Heart left ventricle (tissue), 16 donors: Measurements from ENCODE around the gene KRTAP4-7. TPM values are rescaled to one million over a fixed set of nuclear protein-coding genes. Genes with fewer than 3 reads are reported as not detected.
"Not testable (repeated sequence)": the region's sequence is repeated elsewhere in the genome, so short reads cannot be mapped to it uniquely, and the experiment has no call there.

ENCODE experiments used
- ATAC-seq, 4 donors: fragments of 200-7000 bp; cut with Tn5 transposase; one replicate each; pipeline ENCODE4 v1.9.1; 2020 to 2022; ENCODE audit warnings: moderate library complexity in 4 of 4, mild to moderate bottlenecking in 3 of 4, moderate number of reproducible peaks in 1 of 4
- DNase-seq, 5 donors: peaks; one replicate each; pipeline ENCODE4 v3.0.0-alpha.2; 2020
- H3K27ac ChIP-seq, 12 donors: fragments of 200-600 bp; sonication (generic) in 4 of 12; one replicate each; pipeline versions ENCODE4 v1.5.0 to v1.8.0; 2016 to 2022; ENCODE audit warnings: mild to moderate bottlenecking in 2 of 12
- H3K27me3 ChIP-seq, 9 donors: fragments of 200-600 bp; sonication (generic) in 2 of 9; one replicate each; pipeline versions ENCODE4 v1.5.1 to v1.8.0; 2016 to 2022; ENCODE audit warnings: mild to moderate bottlenecking in 3 of 9
- H3K36me3 ChIP-seq, 9 donors: fragments of 200-600 bp; sonication (generic) in 2 of 9; one replicate each; pipeline versions ENCODE4 v1.5.0 to v1.8.0; 2018 to 2022; ENCODE audit warnings: mild to moderate bottlenecking in 2 of 9
- H3K4me1 ChIP-seq, 12 donors: fragments of 200-600 bp; sonication (generic) in 4 of 12; one replicate each; pipeline versions ENCODE4 v1.5.0 to v1.8.0; 2016 to 2022; ENCODE audit warnings: mild to moderate bottlenecking in 3 of 12
- H3K4me3 ChIP-seq, 12 donors: fragments of 200-600 bp; sonication (generic) in 4 of 12; one replicate each; pipeline versions ENCODE4 v1.5.0 to v1.8.0; 2017 to 2022; ENCODE audit warnings: mild to moderate bottlenecking in 9 of 12, moderate library complexity in 4 of 12
- H3K9me3 ChIP-seq, 12 donors: fragments of 200-600 bp; sonication (generic) in 4 of 12; one replicate each; pipeline versions ENCODE4 v1.5.0 to v1.8.0; 2016 to 2022; ENCODE audit warnings: mild to moderate bottlenecking in 1 of 12
- CTCF ChIP-seq, 12 donors: fragments of 200-600 bp; sonication (generic) in 4 of 12; IDR thresholded peaks; one replicate each; pipeline versions ENCODE4 v1.5.0 to v1.8.0; 2018 to 2022; ENCODE audit warnings: antibody characterized with exemption in 12 of 12, mild to moderate bottlenecking in 5 of 12
- POLR2A ChIP-seq, 2 donors: fragments of 450-650 bp; IDR thresholded peaks; one replicate each; pipeline ENCODE4 v1.6.1; 2017; ENCODE audit warnings: antibody characterized with exemption in 2 of 2, mild to moderate bottlenecking in 2 of 2, moderate library complexity in 2 of 2
- WGBS, 4 donors: extraction: QIAGEN DNeasy Blood & Tissue Kit in 2 of 4; methylation state at CpG; one replicate each; pipeline versions ENCODE4 v1.1.5 to v1.1.7; 2013 to 2018; 5-methylcytosine and 5-hydroxymethylcytosine counted together
- intact Hi-C, 10 donors: fragments of 100-400 bp; cut with DNase I; formaldehyde crosslinking; loops; one replicate each; pipeline versions ENCODE4 v1.11.1 to v1.14.2; 2022
- polyA plus RNA-seq, 2 donors: library from polyadenylated mRNA; stranded (reverse); fragments of 200-250 nt; gene quantifications; one replicate each; pipeline ENCODE4 v1.2.3, GENCODE V29; 2013
- total RNA-seq, 9 donors: library from RNA; depleted of rRNA in 2 of 9; stranded (reverse); fragments of >200 nt in 2 of 9; fragmentation: NEBNext Ultra II Directional in 3 of 9; extraction: Animal tissue kit (Norgen Biotek cat#: 25700) in 3 of 9; gene quantifications; one replicate each; pipeline versions ENCODE4 v1.1.0 to v1.2.4, GENCODE V29; 2016 to 2023
- donor health status: ischemic (EF 13 %, LVEDD 7.1; RV severe dilation, severe dysfunction).
- donor health status: healthy with polysubstance abuse.
- donor health status: DM: no; HTN: yes; CAD: no.
- donor health status: DM: no; HTN: no; CAD: no.
- donor health status: ischemic (EF 25% LVEDD 6.9; RV normal size, moderate dysfunction).
- donor health status: ischemic (EF 25% LVEDD 5.7; RV mildly dilated, moderate dysfunction).
- donor health status: healthy.
- donor health status: DM: yes; HTN: yes; CAD: no.
- donor health status: ischemic (EF 35%, LVEDD 5.7; RV mildly dilated, moderate dysfunction).
- donor health status: nonischemic (EF 11% LVEDD 7.7; RV severe dilation, severe dysfunction).
- donor health status: DM: yes; HTN: yes; CAD: no.
- donor health status: PGD.
- donor health status: ischemic (EF 29% LVEDD 5.4; RV normal size, mild dysfunction).
- donor health status: nonischemic (EF 23%, LVEDD 6.1; RV moderate dilation, normal function).

Gene KRTAP4-7
- total and polyA plus RNA-seq, 11 donors = not detected

- 88 to 95% (median 92%) methylated on average over 1 of the region's 1 CpG for WGBS, 4 donors
- no peak overlapping the region for H3K27ac ChIP-seq
- peaks cover 0 to 12% (median 2%) of the 10 kb centered on the region in 12 donors for H3K9me3 ChIP-seq
- intact Hi-C loops = no loop called here
- ATAC-seq = no peak
- no peaks in the 10 kb centered on the region for H3K4me1 ChIP-seq
- no peak for DNase-seq
- H3K36me3 ChIP-seq = no peaks in the 10 kb centered on the region
- H3K4me3 ChIP-seq = no peak overlapping the region
- peaks cover 0 to 54% (median 27%) of the 10 kb centered on the region in 9 donors for H3K27me3 ChIP-seq
- no peak for TF ChIP-seq CTCF (IDR thresholded peaks at IDR 0.05)
- no peak for TF ChIP-seq POLR2A (IDR thresholded peaks at IDR 0.05)
Observed at GRCh38 chr17:41057547-41057946, 26.4 kb upstream of the KRTAP4-7 start.

GRCh38 chr17:41058741-41059140 lies 25.2 kb upstream of the KRTAP4-7 start:
- TF ChIP-seq POLR2A (IDR thresholded peaks at IDR 0.05) (no peak), CTCF (IDR thresholded peaks at IDR 0.05) (no peak)
- ATAC-seq (no peak), DNase-seq (no peak)
- H3K36me3 ChIP-seq = no peaks in the 10 kb centered on the region
- peaks cover 0 to 6% (median 0%) of the 10 kb centered on the region in 12 donors for H3K9me3 ChIP-seq
- intact Hi-C loops = no loop called here
- 80 to 89% (median 83%) methylated on average over 5 of the region's 5 CpGs for WGBS, 4 donors
- H3K27me3 ChIP-seq = peaks cover 0 to 58% (median 27%) of the 10 kb centered on the region in 9 donors
- no peak overlapping the region for H3K4me3 ChIP-seq
- no peaks in the 10 kb centered on the region for H3K4me1 ChIP-seq
- H3K27ac ChIP-seq = no peak overlapping the region

- intact Hi-C loops, H3K27ac ChIP-seq, H3K9me3 ChIP-seq, H3K36me3 ChIP-seq, H3K4me1 ChIP-seq, H3K4me3 ChIP-seq, DNase-seq, ATAC-seq: not testable (repeated sequence)
- 24 to 31% (median 25%) methylated on average over 8 to 12 of the region's 31 CpGs for WGBS, 4 donors
- peaks cover 0 to 63% (median 27%) of the 10 kb centered on the region in 9 donors for H3K27me3 ChIP-seq
Observed at GRCh38 chr17:41059276-41060051, 24.5 kb upstream of the KRTAP4-7 start.

- intact Hi-C loops = no loop called here
- H3K27ac ChIP-seq = no peak within 1 kb of the TSS
Observed at GRCh38 chr17:41060052-41060604, 23.8 kb upstream of the KRTAP4-7 start, which contains the start of gene KRTAP2-3. KRTAP2-3 (minus strand) TSS chr17:41060114; CDS start chr17:41060050, 64 bp downstream.

More at GRCh38 chr17:41060052-41060604, 23.8 kb upstream of the KRTAP4-7 start, which contains the start of gene KRTAP2-3:
- 54 to 62% (median 58%) methylated on average over 6 of the region's 6 CpGs for WGBS, 4 donors
- Histone ChIP-seq H3K9me3 (peaks cover 0 to 6% (median 0%) of the 10 kb centered on the region in 12 donors), H3K27me3 (peaks cover 0 to 64% (median 27%) of the 10 kb centered on the region in 9 donors), H3K36me3 (no peaks in the 10 kb centered on the region), H3K4me3 (no peak within 1 kb of the TSS), H3K4me1 (no peaks in the 10 kb centered on the region)
- no peak for TF ChIP-seq CTCF (IDR thresholded peaks at IDR 0.05)
- TF ChIP-seq POLR2A (IDR thresholded peaks at IDR 0.05) = no peak
- DNase-seq (no peak), ATAC-seq (no peak)
